Subcutaneous abdominal adipose tissue (tissue), 5 donors: Measurements from ENCODE around the gene CREBBP.

Experiments used
- H3K27ac ChIP-seq: one replicate; pipeline ENCODE4 v1.7.0; 2013; ENCODE audit warnings: low read depth, mild to moderate bottlenecking, inconsistent platforms, low read length, moderate library complexity
- H3K27me3 ChIP-seq, 5 donors: one replicate each; pipeline ENCODE4 v1.7.0; 2013; ENCODE audit warnings: low read length in 5 of 5, inconsistent platforms in 1 of 5; ENCODE audit not compliant: control insufficient read depth in 5 of 5, insufficient read depth in 4 of 5
- H3K36me3 ChIP-seq, 5 donors: one replicate each; pipeline ENCODE4 v1.7.0; 2013; ENCODE audit warnings: low read length in 5 of 5; ENCODE audit not compliant: control insufficient read depth in 5 of 5, insufficient read depth in 5 of 5
- H3K4me1 ChIP-seq, 5 donors: one replicate each; pipeline ENCODE4 v1.7.0; 2013; ENCODE audit warnings: low read length in 5 of 5, mild to moderate bottlenecking in 3 of 5, moderate library complexity in 1 of 5; ENCODE audit not compliant: control insufficient read depth in 5 of 5, insufficient read depth in 5 of 5
- H3K4me3 ChIP-seq, 5 donors: one replicate each; pipeline ENCODE4 v1.7.0; 2013; ENCODE audit warnings: low read length in 5 of 5, low read depth in 1 of 5
- H3K9ac ChIP-seq, 5 donors: one replicate each; pipeline ENCODE4 v1.7.0; 2013; ENCODE audit warnings: low read length in 5 of 5, mild to moderate bottlenecking in 4 of 5, moderate library complexity in 3 of 5
- H3K9me3 ChIP-seq, 5 donors: one replicate each; pipeline ENCODE4 v1.7.0; 2013; ENCODE audit warnings: low read length in 5 of 5; ENCODE audit not compliant: control insufficient read depth in 5 of 5
- donor health status: healthy.
- donor health status: healthy.
- donor health status: healthy.
- donor health status: healthy.
- donor health status: healthy.

Gene CREBBP

DNA sequence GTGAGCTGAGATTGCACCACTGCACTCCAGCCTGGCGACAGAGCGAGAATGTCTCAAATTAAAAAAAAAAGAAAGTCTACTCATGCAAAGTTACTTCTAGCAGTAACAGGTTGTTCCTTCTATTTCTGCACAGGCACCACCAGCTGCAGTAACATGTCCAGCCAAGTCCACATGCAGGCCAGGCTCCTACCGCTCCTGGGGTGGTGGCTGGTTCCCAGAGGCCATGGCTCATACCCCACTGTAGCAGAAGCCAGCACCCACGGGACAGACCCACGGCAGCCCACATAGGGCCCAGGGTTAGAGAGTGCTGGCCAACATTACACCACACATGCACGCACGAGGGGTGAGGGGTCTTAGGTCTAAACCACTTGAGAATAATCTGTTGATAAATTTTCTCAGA lies 136.5 kb downstream of the CREBBP start:
- no peaks in the 10 kb centered on the region for H3K9me3 ChIP-seq
- H3K9ac ChIP-seq, result no peak overlapping the region
- H3K4me1 ChIP-seq, result peaks cover 0 to 18% (median 12%) of the 10 kb centered on the region in 5 donors
- no peaks in the 10 kb centered on the region for H3K27me3 ChIP-seq
- H3K27ac ChIP-seq, result no peak overlapping the region
- peaks cover 12 to 92% (median 85%) of the 10 kb centered on the region in 5 donors for H3K36me3 ChIP-seq
- H3K4me3 ChIP-seq, result no peak overlapping the region

DNA sequence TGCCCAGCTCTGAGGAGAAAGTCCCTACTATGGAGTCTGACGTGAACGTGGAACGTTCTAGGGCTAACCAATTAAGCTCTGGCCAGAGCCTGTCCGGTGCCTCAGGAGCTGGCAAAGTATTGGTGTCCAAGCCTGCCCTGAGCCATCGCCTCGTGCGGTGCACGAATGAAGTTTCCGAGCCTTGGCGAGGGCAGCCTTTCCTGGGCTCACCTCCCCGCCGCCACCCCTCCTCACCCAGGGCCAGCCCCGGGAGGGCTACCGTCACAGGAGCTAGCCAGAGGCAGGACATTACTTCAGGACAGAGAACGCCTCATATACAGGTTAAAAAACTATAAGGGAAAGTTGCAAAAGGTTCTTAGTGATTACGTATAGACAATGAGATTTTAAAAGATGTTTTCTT lies 139.6 kb downstream of the CREBBP start:
- no peak overlapping the region for H3K9ac ChIP-seq
- peaks cover 0 to 18% (median 8%) of the 10 kb centered on the region in 5 donors for H3K4me1 ChIP-seq
- no peak overlapping the region for H3K4me3 ChIP-seq
- no peak overlapping the region for H3K27ac ChIP-seq
- no peaks in the 10 kb centered on the region for H3K27me3 ChIP-seq
- H3K36me3 ChIP-seq, result peaks cover 12 to 97% (median 85%) of the 10 kb centered on the region in 5 donors
- H3K9me3 ChIP-seq, result no peaks in the 10 kb centered on the region

GRCh38 chr16:3740186-3740585 lies 140.3 kb downstream of the CREBBP start:
- peaks cover 9 to 97% (median 85%) of the 10 kb centered on the region in 5 donors for H3K36me3 ChIP-seq
- no peak overlapping the region for H3K27ac ChIP-seq
- peaks cover 0 to 18% (median 8%) of the 10 kb centered on the region in 5 donors for H3K4me1 ChIP-seq

GRCh38 chr16:3739636-3740035 lies 140.9 kb downstream of the CREBBP start:
- H3K36me3 ChIP-seq, result peaks cover 5 to 97% (median 85%) of the 10 kb centered on the region in 5 donors
- no peak overlapping the region for H3K27ac ChIP-seq
- no peak overlapping the region for H3K9ac ChIP-seq
- H3K4me1 ChIP-seq, result peaks cover 0 to 18% (median 8%) of the 10 kb centered on the region in 5 donors
- no peak overlapping the region for H3K4me3 ChIP-seq
- no peaks in the 10 kb centered on the region for H3K27me3 ChIP-seq
- no peaks in the 10 kb centered on the region for H3K9me3 ChIP-seq

More at GRCh38 chr16:3740186-3740585, 140.3 kb downstream of the CREBBP start:
- no peaks in the 10 kb centered on the region for H3K9me3 ChIP-seq
- no peak overlapping the region for H3K4me3 ChIP-seq
- H3K9ac ChIP-seq, result no peak overlapping the region
- no peaks in the 10 kb centered on the region for H3K27me3 ChIP-seq

- Histone ChIP-seq H3K9ac (no peak overlapping the region), H3K4me3 (no peak overlapping the region), H3K27me3 (no peaks in the 10 kb centered on the region), H3K9me3 (no peaks in the 10 kb centered on the region), H3K27ac (no peak overlapping the region), H3K36me3 (peaks cover 5 to 95% (median 87%) of the 10 kb centered on the region in 5 donors), H3K4me1 (peaks cover 0 to 9% (median 7%) of the 10 kb centered on the region in 5 donors)
Observed at GRCh38 chr16:3738541-3738940, 142.0 kb downstream of the CREBBP start.

DNA sequence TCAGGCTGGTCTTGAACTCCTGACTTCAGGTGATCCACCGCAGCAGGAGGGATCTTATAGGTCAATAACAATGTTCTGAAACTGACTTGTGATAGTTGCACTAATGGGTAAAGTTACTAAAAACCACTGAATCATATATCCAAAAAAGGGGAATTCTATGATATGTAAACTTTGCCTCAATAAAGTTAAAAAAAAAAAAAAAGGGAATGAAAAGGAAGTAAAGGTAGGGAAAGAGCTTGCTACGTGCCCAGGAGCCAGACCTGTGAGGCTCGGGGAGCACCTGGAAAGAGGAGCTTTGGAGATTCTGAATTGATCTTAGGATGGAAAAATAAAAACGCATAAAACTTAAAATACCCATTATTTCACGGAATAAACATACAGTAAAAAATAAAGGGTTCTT lies 142.4 kb downstream of the CREBBP start:
- Histone ChIP-seq H3K4me3 (no peak overlapping the region), H3K36me3 (peaks cover 5 to 95% (median 86%) of the 10 kb centered on the region in 5 donors), H3K4me1 (peaks cover 0 to 5% (median 3%) of the 10 kb centered on the region in 5 donors), H3K9ac (no peak overlapping the region), H3K27ac (no peak overlapping the region), H3K9me3 (no peaks in the 10 kb centered on the region), H3K27me3 (no peaks in the 10 kb centered on the region)

- Histone ChIP-seq H3K9me3 (no peaks in the 10 kb centered on the region), H3K4me3 (no peak overlapping the region), H3K27ac (no peak overlapping the region), H3K9ac (no peak overlapping the region), H3K27me3 (no peaks in the 10 kb centered on the region), H3K4me1 (no peaks in the 10 kb centered on the region), H3K36me3 (peaks cover under 1 to 94% (median 85%) of the 10 kb centered on the region in 5 donors)
Observed at GRCh38 chr16:3737181-3737580, 143.3 kb downstream of the CREBBP start.

- Histone ChIP-seq H3K27me3 (no peaks in the 10 kb centered on the region), H3K9me3 (no peaks in the 10 kb centered on the region), H3K9ac (no peak overlapping the region)
Observed at GRCh38 chr16:3736116-3736515, 144.4 kb downstream of the CREBBP start.

GRCh38 chr16:3735541-3735940 lies 145.0 kb downstream of the CREBBP start:
- Histone ChIP-seq H3K4me1 (no peaks in the 10 kb centered on the region), H3K27me3 (no peaks in the 10 kb centered on the region), H3K36me3 (peaks cover 0 to 95% (median 86%) of the 10 kb centered on the region in 5 donors), H3K4me3 (no peak overlapping the region), H3K27ac (no peak overlapping the region), H3K9me3 (no peaks in the 10 kb centered on the region), H3K9ac (no peak overlapping the region)

More at GRCh38 chr16:3736116-3736515, 144.4 kb downstream of the CREBBP start:
- peaks cover 0 to 95% (median 86%) of the 10 kb centered on the region in 5 donors for H3K36me3 ChIP-seq
- no peak overlapping the region for H3K27ac ChIP-seq
- no peak overlapping the region for H3K4me3 ChIP-seq
- no peaks in the 10 kb centered on the region for H3K4me1 ChIP-seq

DNA sequence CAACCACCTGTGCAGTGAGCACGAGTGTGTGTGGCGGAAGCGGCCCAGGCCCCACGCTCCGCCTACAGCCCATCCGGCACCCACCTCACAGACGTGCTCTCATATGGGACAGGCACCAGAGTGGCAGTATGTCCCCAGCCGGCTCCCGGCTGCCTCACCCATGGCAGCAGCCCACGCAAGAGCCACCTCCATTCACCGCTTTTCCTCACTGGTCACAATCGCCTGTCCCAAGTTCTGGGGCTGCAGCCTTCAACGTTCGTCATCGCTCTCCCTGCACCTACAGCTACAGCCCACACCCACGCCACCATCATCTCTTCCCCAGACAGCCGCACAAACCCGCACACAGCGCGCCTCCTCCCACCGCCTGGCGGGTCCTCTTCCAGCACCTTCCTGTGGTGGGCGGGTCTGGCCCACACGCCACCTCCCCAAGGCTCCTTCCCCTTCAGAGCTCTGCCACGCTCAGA lies 145.7 kb downstream of the CREBBP start:
- Histone ChIP-seq H3K4me3 (no peak overlapping the region), H3K36me3 (peaks cover 0 to 95% (median 87%) of the 10 kb centered on the region in 5 donors), H3K9ac (no peak overlapping the region), H3K27me3 (no peaks in the 10 kb centered on the region), H3K9me3 (no peaks in the 10 kb centered on the region), H3K27ac (no peak overlapping the region), H3K4me1 (no peaks in the 10 kb centered on the region)
